Activated CD4-positive, alpha-beta T cell treated with anti-CD3 and anti-CD28 coated beads, Interleukin-2, amount 10 ng/mL, durations not matched to agents 24 days and 14 days (primary cell): ENCODE data around the gene TTBK2. TPM values are rescaled to one million over a fixed set of nuclear protein-coding genes. Genes with fewer than 3 reads are reported as not detected.
"Not testable (repeated sequence)": the region's sequence is repeated elsewhere in the genome, so short reads cannot be mapped to it uniquely, and the experiment has no call there.

Experiments used
- DNase-seq: peaks from one replicate; pipeline ENCODE4 v3.0.0; 2022
- H3K27ac Mint-ChIP-seq: one replicate; pipeline ENCODE4 v1.8.0; 2022; ENCODE audit warnings: mild to moderate bottlenecking, mixed read lengths
- H3K27me3 Mint-ChIP-seq: one replicate; pipeline ENCODE4 v1.8.0; 2022; ENCODE audit warnings: mixed read lengths
- H3K36me3 Mint-ChIP-seq: one replicate; pipeline ENCODE4 v1.8.0; 2022; ENCODE audit warnings: low read depth, mild to moderate bottlenecking, mixed read lengths
- H3K4me1 Mint-ChIP-seq: one replicate; pipeline ENCODE4 v1.8.0; 2021; ENCODE audit warnings: mixed read lengths
- H3K4me3 Mint-ChIP-seq: one replicate; pipeline ENCODE4 v1.8.0; 2022; ENCODE audit warnings: mild to moderate bottlenecking, moderate library complexity, mixed read lengths
- H3K9me3 Mint-ChIP-seq: one replicate; pipeline ENCODE4 v1.8.0; 2021; ENCODE audit warnings: mixed read lengths
- intact Hi-C: fragments of 100-400 bp; cut with micrococcal nuclease; formaldehyde crosslinking; loops from one replicate; pipeline ENCODE4 v1.15.1; 2023
- total RNA-seq: library from RNA; stranded (reverse); gene quantifications from 2 replicates; pipeline ENCODE4 v1.2.3, GENCODE V29; 2022

The TTBK2 gene
- total RNA-seq, 1 donor from 2014 or later: 11.3 TPM

- Mint-ChIP-seq H3K27me3 (no peaks in the 10 kb centered on the region), H3K4me3 (peak overlapping the region; percentile 99), H3K4me1 (peaks cover 31% of the 10 kb centered on the region), H3K27ac (peak overlapping the region; percentile 94), H3K9me3 (no peaks in the 10 kb centered on the region), H3K36me3 (no peaks in the 10 kb centered on the region)
- intact Hi-C loops: loop anchor here (10.0 kb wide), 4 partner anchors 125 to 645 kb away; partner anchors contain the start of genes GANC, SNAP23, STARD9 and TMEM87A
- DNase-seq: peak; percentile 79
These were observed 619 bp downstream of the TTBK2 start for GRCh38 chr15:42919799-42920518.

GRCh38 chr15:42919308-42919707, 1.3 kb downstream of the TTBK2 start:
- intact Hi-C loops: no loop called here
- Mint-ChIP-seq H3K36me3 (no peaks in the 10 kb centered on the region), H3K4me3 (peak overlapping the region; percentile 99), H3K27ac (peak overlapping the region; percentile 94), H3K9me3 (no peaks in the 10 kb centered on the region), H3K4me1 (peaks cover 34% of the 10 kb centered on the region), H3K27me3 (no peaks in the 10 kb centered on the region)
- no peak for DNase-seq

GRCh38 chr15:42918047-42918446, 2.5 kb downstream of the TTBK2 start:
- Mint-ChIP-seq H3K27me3 (no peaks in the 10 kb centered on the region), H3K27ac (no peak overlapping the region), H3K9me3 (no peaks in the 10 kb centered on the region), H3K36me3 (no peaks in the 10 kb centered on the region), H3K4me3 (no peak overlapping the region), H3K4me1 (peaks cover 35% of the 10 kb centered on the region)
- DNase-seq: no peak
- intact Hi-C loops: no loop called here

GRCh38 chr15:42915654-42916315, 4.8 kb downstream of the TTBK2 start:
- Mint-ChIP-seq H3K4me3 (no peak overlapping the region), H3K36me3 (no peaks in the 10 kb centered on the region), H3K27me3 (no peaks in the 10 kb centered on the region), H3K4me1 (peaks cover 27% of the 10 kb centered on the region), H3K27ac (no peak overlapping the region), H3K9me3 (no peaks in the 10 kb centered on the region)
- no peak for DNase-seq
- intact Hi-C loops: no loop called here

GRCh38 chr15:42914728-42915497, 5.7 kb downstream of the TTBK2 start:
- H3K27ac Mint-ChIP-seq: no peak overlapping the region
- no peak overlapping the region for H3K4me3 Mint-ChIP-seq
- intact Hi-C loops: no loop called here
- H3K27me3 Mint-ChIP-seq: no peaks in the 10 kb centered on the region
- no peaks in the 10 kb centered on the region for H3K9me3 Mint-ChIP-seq
- DNase-seq: no peak
- no peaks in the 10 kb centered on the region for H3K36me3 Mint-ChIP-seq
- peaks cover 24% of the 10 kb centered on the region for H3K4me1 Mint-ChIP-seq

GRCh38 chr15:42911058-42911592, 9.5 kb downstream of the TTBK2 start:
- intact Hi-C loops: no loop called here
- no peak overlapping the region for H3K4me3 Mint-ChIP-seq

GRCh38 chr15:42908538-42908937, 12.0 kb downstream of the TTBK2 start:
- intact Hi-C loops: no loop called here
- no peaks in the 10 kb centered on the region for H3K27me3 Mint-ChIP-seq
- no peak for DNase-seq

More at GRCh38 chr15:42911058-42911592, 9.5 kb downstream of the TTBK2 start:
- Mint-ChIP-seq H3K4me1 (peaks cover 11% of the 10 kb centered on the region), H3K27ac (no peak overlapping the region), H3K36me3 (peaks cover 2% of the 10 kb centered on the region), H3K9me3 (no peaks in the 10 kb centered on the region), H3K27me3 (no peaks in the 10 kb centered on the region)
- DNase-seq: no peak

GRCh38 chr15:42903388-42904324, 16.9 kb downstream of the TTBK2 start:
- Mint-ChIP-seq H3K4me1 (no peaks in the 10 kb centered on the region), H3K36me3 (peaks cover 2% of the 10 kb centered on the region), H3K27me3 (no peaks in the 10 kb centered on the region), H3K4me3 (no peak overlapping the region), H3K27ac (no peak overlapping the region), H3K9me3 (no peaks in the 10 kb centered on the region)
- no peak for DNase-seq
- intact Hi-C loops: no loop called here

More at GRCh38 chr15:42908538-42908937, 12.0 kb downstream of the TTBK2 start:
- no peaks in the 10 kb centered on the region for H3K4me1 Mint-ChIP-seq
- no peak overlapping the region for H3K4me3 Mint-ChIP-seq
- no peak overlapping the region for H3K27ac Mint-ChIP-seq
- no peaks in the 10 kb centered on the region for H3K9me3 Mint-ChIP-seq
- H3K36me3 Mint-ChIP-seq: peaks cover 2% of the 10 kb centered on the region

GRCh38 chr15:42893911-42894310, 26.7 kb downstream of the TTBK2 start:
- H3K9me3 Mint-ChIP-seq, H3K4me3 Mint-ChIP-seq, H3K27me3 Mint-ChIP-seq, H3K27ac Mint-ChIP-seq, DNase-seq, H3K4me1 Mint-ChIP-seq, intact Hi-C loops: not testable (repeated sequence)
- peaks cover 11% of the 10 kb centered on the region for H3K36me3 Mint-ChIP-seq

- Mint-ChIP-seq H3K4me1 (peaks cover 1% of the 10 kb centered on the region), H3K27me3 (no peaks in the 10 kb centered on the region), H3K4me3 (no peak overlapping the region), H3K36me3 (peaks cover 11% of the 10 kb centered on the region), H3K27ac (no peak overlapping the region), H3K9me3 (peaks cover 5% of the 10 kb centered on the region)
- DNase-seq: no peak
- intact Hi-C loops: no loop called here
These were observed 29.0 kb downstream of the TTBK2 start for GRCh38 chr15:42891569-42891968.

GRCh38 chr15:42890161-42890913, 30.2 kb downstream of the TTBK2 start:
- Mint-ChIP-seq H3K27ac (no peak overlapping the region), H3K4me3 (no peak overlapping the region), H3K4me1 (peaks cover 1% of the 10 kb centered on the region), H3K36me3 (peaks cover 11% of the 10 kb centered on the region), H3K9me3 (peaks cover 5% of the 10 kb centered on the region), H3K27me3 (no peaks in the 10 kb centered on the region)
- DNase-seq: no peak
- intact Hi-C loops: no loop called here

- intact Hi-C loops, H3K4me1 Mint-ChIP-seq, H3K9me3 Mint-ChIP-seq, DNase-seq, H3K27ac Mint-ChIP-seq, H3K36me3 Mint-ChIP-seq, H3K27me3 Mint-ChIP-seq, H3K4me3 Mint-ChIP-seq: not testable (repeated sequence)
These were observed 33.2 kb downstream of the TTBK2 start for GRCh38 chr15:42887384-42887783.
